ENCODE measurements around the gene ERGIC3. TPM values are rescaled to one million over a fixed set of nuclear protein-coding genes. Genes with fewer than 3 reads are reported as not detected.

Gene ERGIC3
- total and polyA plus RNA-seq, 2 experiments from 2014 or later: 309 to 369 TPM

GRCh38 chr20:35583636-35584560, 42.0 kb downstream of the ERGIC3 start:
- Histone ChIP-seq H3K9me2 (replicated peaks; ENCODE audit: insufficient read depth) (no peaks in the 10 kb centered on the region), H3K4me3 (no peak overlapping the region), H3K9me3 (ENCODE audit: low read depth) (no peaks in the 10 kb centered on the region), H3K27ac (no peak overlapping the region), H4K20me1 (ENCODE audit: insufficient read depth, poor library complexity, severe bottlenecking) (no peaks in the 10 kb centered on the region), H3K4me1 (ENCODE audit: insufficient read depth) (no peaks in the 10 kb centered on the region), H3K27me3 (no peaks in the 10 kb centered on the region), H3K36me3 (replicated peaks; ENCODE audit: insufficient read depth, low read depth) (no peaks in the 10 kb centered on the region), H2AFZ (no peak overlapping the region), H3K79me2 (no peaks in the 10 kb centered on the region), H3K4me2 (no peak overlapping the region)
- no peak for DNase-seq (ENCODE audit: low spot score)
- 92% methylated on average over 15 of the region's 18 CpGs for WGBS (ENCODE audit: low lambda C conversion rate, missing lambda C conversion rate)
- TF ChIP-seq EZH2 (IDR thresholded peaks at IDR 0.05; ENCODE audit: borderline replicate concordance): no peak
- TF ChIP-seq EZH2phosphoT487 (IDR thresholded peaks at IDR 0.05; ENCODE audit: low read depth, severe bottlenecking, unreplicated experiment): no peak
- TF ChIP-seq CTCF (IDR thresholded peaks at IDR 0.05; ENCODE audit: poor library complexity): no peak

- H3K4me3 ChIP-seq: no peak overlapping the region
- no peak overlapping the region for H3K27ac ChIP-seq
- DNase-seq (ENCODE audit: low spot score): no peak
- H3K36me3 ChIP-seq (replicated peaks; ENCODE audit: insufficient read depth, low read depth): no peaks in the 10 kb centered on the region
- H2AFZ ChIP-seq: no peak overlapping the region
- no peaks in the 10 kb centered on the region for H3K27me3 ChIP-seq
- no peak overlapping the region for H3K4me2 ChIP-seq
- 99% methylated on average over 6 of the region's 6 CpGs for WGBS (ENCODE audit: low lambda C conversion rate, missing lambda C conversion rate)
- H4K20me1 ChIP-seq (ENCODE audit: insufficient read depth, poor library complexity, severe bottlenecking): no peaks in the 10 kb centered on the region
- no peaks in the 10 kb centered on the region for H3K4me1 ChIP-seq (ENCODE audit: insufficient read depth)
- no peaks in the 10 kb centered on the region for H3K79me2 ChIP-seq
- H3K9me3 ChIP-seq (ENCODE audit: low read depth): no peaks in the 10 kb centered on the region
- no peak for TF ChIP-seq EZH2 (IDR thresholded peaks at IDR 0.05; ENCODE audit: borderline replicate concordance)
- H3K9me2 ChIP-seq (replicated peaks; ENCODE audit: insufficient read depth): no peaks in the 10 kb centered on the region
These were observed 45.0 kb downstream of the ERGIC3 start for GRCh38 chr20:35586751-35587425.

- Histone ChIP-seq H3K27me3 (no peaks in the 10 kb centered on the region), H3K79me2 (no peaks in the 10 kb centered on the region), H3K4me2 (no peak overlapping the region), H3K4me1 (ENCODE audit: insufficient read depth) (no peaks in the 10 kb centered on the region), H3K4me3 (no peak overlapping the region), H4K20me1 (ENCODE audit: insufficient read depth, poor library complexity, severe bottlenecking) (no peaks in the 10 kb centered on the region), H2AFZ (no peak overlapping the region), H3K36me3 (replicated peaks; ENCODE audit: insufficient read depth, low read depth) (no peaks in the 10 kb centered on the region), H3K9me2 (replicated peaks; ENCODE audit: insufficient read depth) (no peaks in the 10 kb centered on the region), H3K27ac (no peak overlapping the region), H3K9me3 (ENCODE audit: low read depth) (no peaks in the 10 kb centered on the region)
- no peak for TF ChIP-seq CTCF (IDR thresholded peaks at IDR 0.05; ENCODE audit: poor library complexity)
- TF ChIP-seq EZH2phosphoT487 (IDR thresholded peaks at IDR 0.05; ENCODE audit: low read depth, severe bottlenecking, unreplicated experiment): no peak
- no peak for TF ChIP-seq EZH2 (IDR thresholded peaks at IDR 0.05; ENCODE audit: borderline replicate concordance)
- WGBS (ENCODE audit: low lambda C conversion rate, missing lambda C conversion rate): 84% methylated on average over 2 of the region's 2 CpGs
- no peak for DNase-seq (ENCODE audit: low spot score)
These were observed 45.6 kb downstream of the ERGIC3 start for GRCh38 chr20:35587436-35587835.

- H3K36me3 ChIP-seq (replicated peaks; ENCODE audit: insufficient read depth, low read depth): no peaks in the 10 kb centered on the region
- TF ChIP-seq EZH2phosphoT487 (IDR thresholded peaks at IDR 0.05; ENCODE audit: low read depth, severe bottlenecking, unreplicated experiment): no peak
- no peak for TF ChIP-seq CTCF (IDR thresholded peaks at IDR 0.05; ENCODE audit: poor library complexity)
- TF ChIP-seq EZH2 (IDR thresholded peaks at IDR 0.05; ENCODE audit: borderline replicate concordance): no peak
- H4K20me1 ChIP-seq (ENCODE audit: insufficient read depth, poor library complexity, severe bottlenecking): no peaks in the 10 kb centered on the region
- 90% methylated on average over 14 of the region's 14 CpGs for WGBS (ENCODE audit: low lambda C conversion rate, missing lambda C conversion rate)
- no peaks in the 10 kb centered on the region for H3K27me3 ChIP-seq
- DNase-seq (ENCODE audit: low spot score): no peak
- no peaks in the 10 kb centered on the region for H3K9me2 ChIP-seq (replicated peaks; ENCODE audit: insufficient read depth)
- H3K4me3 ChIP-seq: no peak overlapping the region
- H3K4me1 ChIP-seq (ENCODE audit: insufficient read depth): no peaks in the 10 kb centered on the region
- H3K79me2 ChIP-seq: no peaks in the 10 kb centered on the region
- H3K9me3 ChIP-seq (ENCODE audit: low read depth): no peaks in the 10 kb centered on the region
- no peak overlapping the region for H3K27ac ChIP-seq
- H2AFZ ChIP-seq: no peak overlapping the region
- H3K4me2 ChIP-seq: no peak overlapping the region
These were observed 46.5 kb downstream of the ERGIC3 start for GRCh38 chr20:35588397-35588796.

All from hepatocyte (in vitro differentiated cells).